Measurements from ENCODE around the gene ARHGEF16. TPM values are rescaled to one million over a fixed set of nuclear protein-coding genes. Genes with fewer than 3 reads are reported as not detected.

ARHGEF16 gene
- total RNA-seq, 1 donor from 2014 or later: not detected

DNA sequence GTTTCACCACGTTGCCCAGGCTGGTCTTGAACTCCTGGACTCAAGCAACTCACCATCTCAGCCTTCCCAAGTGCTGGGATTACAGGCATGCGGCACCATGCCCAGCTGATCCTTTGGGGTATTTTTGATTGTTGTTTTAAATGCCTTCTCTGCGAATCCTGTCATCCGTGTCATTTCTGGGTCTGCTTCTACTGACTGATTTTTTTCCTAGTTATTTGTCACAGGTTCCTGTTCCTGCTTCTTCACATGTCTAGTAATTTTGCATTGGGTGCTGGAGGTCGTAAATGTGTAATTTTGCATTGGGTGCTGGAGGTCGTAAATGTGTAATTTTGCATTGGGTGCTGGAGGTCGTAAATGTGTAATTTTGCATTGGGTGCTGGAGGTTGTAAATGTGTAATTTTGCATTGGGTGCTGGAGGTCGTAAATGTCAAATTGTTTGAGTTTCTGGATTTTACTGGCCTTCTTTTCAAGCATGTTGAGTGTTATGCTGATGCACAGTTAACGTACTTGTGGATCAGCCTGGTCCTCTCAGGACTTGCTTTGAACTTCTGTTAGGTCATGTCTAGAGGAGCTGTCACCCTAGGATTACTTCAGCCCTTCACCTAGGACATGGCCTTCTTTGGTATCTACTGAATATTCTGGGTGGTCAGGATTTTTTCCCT lies 4.1 kb upstream of the ARHGEF16 start:
- intact Hi-C loops (cut with micrococcal nuclease): no loop called here
- CTCF ChIA-PET: no interaction called here
- peaks cover 7% of the 10 kb centered on the region for H3K9me3 Mint-ChIP-seq
- H3K36me3 Mint-ChIP-seq (ENCODE audit: low read depth): no peaks in the 10 kb centered on the region
- H3K4me3 Mint-ChIP-seq: no peak overlapping the region
- DNase-seq: no peak
- peaks cover 19% of the 10 kb centered on the region for H3K27me3 Mint-ChIP-seq
- peaks cover 2% of the 10 kb centered on the region for H3K4me1 Mint-ChIP-seq
- POLR2A ChIA-PET: no interaction called here
- no peak for ATAC-seq (ENCODE audit: low read depth)
- H3K27ac Mint-ChIP-seq: no peak overlapping the region
- TF ChIP-seq, protein P1, sequence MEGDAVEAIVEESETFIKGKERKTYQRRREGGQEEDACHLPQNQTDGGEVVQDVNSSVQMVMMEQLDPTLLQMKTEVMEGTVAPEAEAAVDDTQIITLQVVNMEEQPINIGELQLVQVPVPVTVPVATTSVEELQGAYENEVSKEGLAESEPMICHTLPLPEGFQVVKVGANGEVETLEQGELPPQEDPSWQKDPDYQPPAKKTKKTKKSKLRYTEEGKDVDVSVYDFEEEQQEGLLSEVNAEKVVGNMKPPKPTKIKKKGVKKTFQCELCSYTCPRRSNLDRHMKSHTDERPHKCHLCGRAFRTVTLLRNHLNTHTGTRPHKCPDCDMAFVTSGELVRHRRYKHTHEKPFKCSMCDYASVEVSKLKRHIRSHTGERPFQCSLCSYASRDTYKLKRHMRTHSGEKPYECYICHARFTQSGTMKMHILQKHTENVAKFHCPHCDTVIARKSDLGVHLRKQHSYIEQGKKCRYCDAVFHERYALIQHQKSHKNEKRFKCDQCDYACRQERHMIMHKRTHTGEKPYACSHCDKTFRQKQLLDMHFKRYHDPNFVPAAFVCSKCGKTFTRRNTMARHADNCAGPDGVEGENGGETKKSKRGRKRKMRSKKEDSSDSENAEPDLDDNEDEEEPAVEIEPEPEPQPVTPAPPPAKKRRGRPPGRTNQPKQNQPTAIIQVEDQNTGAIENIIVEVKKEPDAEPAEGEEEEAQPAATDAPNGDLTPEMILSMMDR (IDR thresholded peaks at IDR 0.05): no peak

DNA sequence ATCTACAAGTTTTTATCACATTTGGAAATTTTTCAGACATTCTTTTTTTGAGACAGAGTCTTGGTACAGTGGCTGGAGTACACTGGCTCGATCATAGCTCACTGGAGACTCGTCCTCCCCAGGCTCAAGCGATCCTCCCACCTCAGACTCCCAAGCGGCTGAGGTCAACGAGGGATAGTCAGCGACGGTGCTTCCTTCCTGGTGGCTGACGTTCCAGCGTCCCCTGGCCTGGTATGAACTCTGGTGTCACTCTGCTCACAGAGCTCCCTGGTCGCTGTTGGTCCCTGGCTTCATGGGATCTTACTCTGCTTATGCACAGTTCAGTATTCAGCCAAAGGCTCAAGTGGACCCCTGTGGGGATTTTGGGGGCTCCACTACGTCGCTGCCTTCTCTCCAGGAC lies 3.5 kb upstream of the ARHGEF16 start:
- Mint-ChIP-seq H3K4me1 (peaks cover 2% of the 10 kb centered on the region), H3K9me3 (peaks cover 7% of the 10 kb centered on the region), H3K27me3 (peaks cover 19% of the 10 kb centered on the region), H3K36me3 (ENCODE audit: low read depth) (no peaks in the 10 kb centered on the region), H3K27ac (no peak overlapping the region), H3K4me3 (no peak overlapping the region)
- ChIA-PET CTCF (no interaction called here), POLR2A (no interaction called here)
- ATAC-seq (ENCODE audit: low read depth): no peak
- TF ChIP-seq, protein P1 (IDR thresholded peaks at IDR 0.05): no peak
- DNase-seq: no peak
- intact Hi-C loops (cut with micrococcal nuclease): no loop called here

DNA sequence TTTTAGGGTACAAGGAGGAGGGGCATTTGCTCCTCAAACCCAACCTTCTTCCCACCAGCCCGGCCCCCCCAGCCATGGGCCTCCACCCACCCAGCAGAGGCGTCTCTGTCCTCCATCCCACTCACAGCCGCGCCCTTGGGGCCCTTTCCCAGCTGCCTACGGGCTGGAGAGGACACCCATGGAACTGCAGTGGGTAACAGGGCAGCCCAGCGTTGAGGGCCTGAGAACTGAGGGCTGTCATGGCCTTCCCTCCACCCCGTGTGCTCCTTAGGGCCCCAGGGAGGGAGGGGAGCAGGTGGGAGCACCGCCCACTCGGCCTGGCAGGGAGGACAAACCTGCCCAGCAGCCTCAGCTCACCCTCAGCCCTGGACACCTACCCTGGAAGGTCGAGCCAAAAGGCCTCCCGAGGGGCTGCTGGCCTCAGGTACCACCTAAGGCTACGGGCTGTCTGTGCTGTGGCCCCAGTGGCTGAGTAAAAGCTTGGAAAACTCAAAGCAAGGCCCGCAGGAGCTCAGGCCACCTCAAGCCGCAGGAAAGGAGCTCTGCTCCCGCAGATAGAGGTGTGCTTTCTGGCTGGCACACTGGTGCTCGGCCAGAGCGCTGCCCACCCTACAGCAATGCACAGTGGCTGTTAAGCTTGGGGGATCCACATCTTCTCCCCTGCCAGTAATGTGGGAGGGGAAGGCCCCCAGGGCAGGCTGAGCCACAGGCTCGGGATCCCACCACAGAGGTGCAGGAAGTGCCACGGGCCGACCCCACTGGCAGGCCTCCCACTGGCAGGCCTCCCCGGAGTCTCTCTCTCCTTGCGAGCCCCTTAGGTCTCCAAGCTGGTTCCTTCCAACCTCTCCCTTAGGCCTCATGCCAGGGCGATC lies 2.2 kb upstream of the ARHGEF16 start:
- ChIA-PET POLR2A (interaction anchor here (0.9 kb wide), 1 partner anchor 167 kb away, joined by 5 read pairs; no protein-coding TSS in a partner anchor), CTCF (interaction anchor here (0.5 to 2.4 kb wide), 14 partner anchors 30 to 354 kb away, joined by 3 to 46 read pairs (median 4); partner anchors contain the start of gene LRRC47)
- H3K27ac Mint-ChIP-seq: no peak overlapping the region
- no peak overlapping the region for H3K4me3 Mint-ChIP-seq
- H3K9me3 Mint-ChIP-seq: peaks cover 5% of the 10 kb centered on the region
- peaks cover 19% of the 10 kb centered on the region for H3K27me3 Mint-ChIP-seq
- intact Hi-C loops (cut with micrococcal nuclease): no loop called here
- H3K4me1 Mint-ChIP-seq: peaks cover 2% of the 10 kb centered on the region
- H3K36me3 Mint-ChIP-seq (ENCODE audit: low read depth): no peaks in the 10 kb centered on the region
- TF ChIP-seq, protein P1 (IDR thresholded peaks at IDR 0.05): no peak
- no peak for ATAC-seq (ENCODE audit: low read depth)
- DNase-seq: no peak

DNA sequence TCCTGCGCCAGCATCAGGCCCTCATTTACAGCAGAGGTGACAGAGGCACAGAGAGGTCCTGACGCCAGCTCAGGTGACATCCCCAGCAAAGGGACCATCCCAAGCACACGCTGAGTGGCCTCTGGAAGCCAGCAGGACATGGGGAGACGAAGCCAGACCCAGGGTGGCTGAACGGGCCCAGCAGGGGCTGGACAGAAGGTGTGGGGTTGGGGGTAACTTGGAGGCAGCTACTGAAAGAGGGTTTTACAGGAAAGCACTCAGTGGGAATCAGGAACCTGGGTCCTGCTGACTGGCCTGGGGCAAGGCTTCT lies 1.6 kb upstream of the ARHGEF16 start:
- Mint-ChIP-seq H3K27me3 (peaks cover 19% of the 10 kb centered on the region), H3K9me3 (peaks cover under 1% of the 10 kb centered on the region), H3K4me1 (peaks cover 2% of the 10 kb centered on the region), H3K27ac (no peak overlapping the region), H3K36me3 (ENCODE audit: low read depth) (no peaks in the 10 kb centered on the region), H3K4me3 (no peak overlapping the region)
- DNase-seq (no peak), ATAC-seq (ENCODE audit: low read depth) (no peak)
- intact Hi-C loops (cut with micrococcal nuclease): loop anchor here (1.0 kb wide), 3 partner anchors 31 to 271 kb away; no protein-coding TSS in a partner anchor
- CTCF ChIA-PET: interaction anchor here (0.5 to 2.4 kb wide), 14 partner anchors 30 to 353 kb away, joined by 3 to 46 read pairs (median 4); partner anchors contain the start of gene LRRC47
- POLR2A ChIA-PET: interaction anchor here (0.9 kb wide), 1 partner anchor 167 kb away, joined by 5 read pairs; no protein-coding TSS in a partner anchor
- TF ChIP-seq, protein P1 (IDR thresholded peaks at IDR 0.05): no peak

All from activated B cell treated with CpG ODN at 0.5 μM for 24 hours (primary cell).